Neuronal stem cell (in vitro differentiated cells): ENCODE results near the gene SIK2.

Experiments used
- DNase-seq: peaks from one replicate; pipeline ENCODE4 v3.0.0-alpha.2; 2013; ENCODE audit warnings: low spot score
- H2AFZ ChIP-seq: one replicate; pipeline ENCODE4 v1.6.1; 2013; ENCODE audit warnings: mild to moderate bottlenecking, low read length, inconsistent platforms
- H2AK5ac ChIP-seq: 2 replicates; pipeline ENCODE4 v1.6.1; 2013; ENCODE audit warnings: low read depth, mild to moderate bottlenecking, inconsistent platforms, low read length, moderate library complexity, mixed read lengths
- H2BK120ac ChIP-seq: 2 replicates; pipeline ENCODE4 v1.6.1; 2013; ENCODE audit warnings: low read depth, mild to moderate bottlenecking, inconsistent platforms, low read length, moderate library complexity, mixed read lengths
- H2BK12ac ChIP-seq: one replicate; pipeline ENCODE4 v1.6.1; 2013; ENCODE audit warnings: low read length, inconsistent platforms
- H2BK15ac ChIP-seq: 2 replicates; pipeline ENCODE4 v1.6.1; 2013; ENCODE audit warnings: mild to moderate bottlenecking, low read length, inconsistent platforms, mixed read lengths
- H2BK5ac ChIP-seq: one replicate; pipeline ENCODE4 v1.6.1; 2013; ENCODE audit warnings: inconsistent platforms, mild to moderate bottlenecking, low read length, moderate library complexity
- H3K14ac ChIP-seq: one replicate; pipeline ENCODE4 v1.6.1; 2013; ENCODE audit warnings: low read length, inconsistent platforms
- H3K18ac ChIP-seq: 2 replicates; pipeline ENCODE4 v1.6.1; 2013; ENCODE audit warnings: low read length, inconsistent platforms
- H3K23ac ChIP-seq: 2 replicates; pipeline ENCODE4 v1.6.1; 2013; ENCODE audit warnings: low read depth, mild to moderate bottlenecking, mixed read lengths, low read length, inconsistent platforms; ENCODE audit not compliant: poor library complexity
- H3K27ac ChIP-seq: replicated peaks from 3 replicates; pipeline ENCODE4 v1.5.1; 2013; ENCODE audit warnings: low read length, inconsistent platforms
- H3K27me3 ChIP-seq, 3 experiments: 2 replicates each; pipeline ENCODE4 v1.6.1; 2013; ENCODE audit warnings: low read length in 3 of 3, mild to moderate bottlenecking in 2 of 3, inconsistent platforms in 1 of 3, low read depth in 1 of 3, mixed read lengths in 1 of 3, moderate library complexity in 1 of 3; ENCODE audit not compliant: control insufficient read depth in 3 of 3, insufficient read depth in 3 of 3
- H3K36me3 ChIP-seq, 2 donors: replicated peaks in 1 of 2; 2 replicates each; pipeline ENCODE4 v1.6.1; 2013; ENCODE audit warnings: low read length in 2 of 2; ENCODE audit not compliant: control insufficient read depth in 2 of 2, insufficient read depth in 2 of 2
- H3K4ac ChIP-seq: 2 replicates; pipeline ENCODE4 v1.6.1; 2013; ENCODE audit warnings: inconsistent platforms, mild to moderate bottlenecking, low read length, moderate library complexity
- H3K4me1 ChIP-seq, 2 donors: 1 replicate in 1 of 2; 2 replicates in 1 of 2; pipeline ENCODE4 v1.6.1; 2013; ENCODE audit warnings: low read length in 2 of 2, low read depth in 1 of 2; ENCODE audit not compliant: control insufficient read depth in 2 of 2, insufficient read depth in 1 of 2
- H3K4me2 ChIP-seq: one replicate; pipeline ENCODE4 v1.6.1; 2013; ENCODE audit warnings: mild to moderate bottlenecking, low read length, inconsistent platforms; ENCODE audit not compliant: insufficient read depth, poor library complexity, severe bottlenecking
- H3K4me3 ChIP-seq, 2 donors: 2 replicates each; pipeline ENCODE4 v1.5.1; 2013; ENCODE audit warnings: low read length in 2 of 2, mild to moderate bottlenecking in 2 of 2, inconsistent platforms in 1 of 2, moderate library complexity in 1 of 2
- H3K79me1 ChIP-seq: one replicate; pipeline ENCODE4 v1.6.1; 2013; ENCODE audit warnings: low read depth, mild to moderate bottlenecking, inconsistent platforms, low read length, moderate library complexity
- H3K9ac ChIP-seq: one replicate; pipeline ENCODE4 v1.6.1; 2013; ENCODE audit warnings: mild to moderate bottlenecking, low read depth, low read length, inconsistent platforms; ENCODE audit not compliant: poor library complexity
- H3K9me3 ChIP-seq, 2 donors: replicated peaks in 1 of 2; 2 replicates each; pipeline versions ENCODE3 to v1.6.1; 2013; ENCODE audit warnings: low read length in 2 of 2, mild to moderate bottlenecking in 2 of 2, inconsistent platforms in 1 of 2, low read depth in 1 of 2, mixed read lengths in 1 of 2, moderate library complexity in 1 of 2; ENCODE audit not compliant: control insufficient read depth in 2 of 2, insufficient read depth in 1 of 2
- H4K8ac ChIP-seq: one replicate; pipeline ENCODE4 v1.6.1; 2013; ENCODE audit warnings: low read depth, mild to moderate bottlenecking, inconsistent platforms, low read length, moderate library complexity
- H4K91ac ChIP-seq: one replicate; pipeline ENCODE4 v1.6.1; 2013; ENCODE audit warnings: low read length, low read depth, mild to moderate bottlenecking, inconsistent platforms; ENCODE audit not compliant: poor library complexity
- WGBS, 2 donors: extraction: QIAGEN DNeasy Blood & Tissue Kit; methylation state at CpG; one replicate each; pipeline ENCODE4 v1.1.7; 2013; ENCODE audit warnings: missing lambda C conversion rate in 2 of 2, mixed read lengths in 1 of 2; ENCODE audit not compliant: insufficient read length in 2 of 2, insufficient replicate concordance in 1 of 2; ENCODE audit errors: extremely low coverage in 2 of 2; 5-methylcytosine and 5-hydroxymethylcytosine counted together

Gene SIK2

GRCh38 chr11:111737444-111738210, 135.4 kb downstream of the SIK2 start:
- H3K14ac ChIP-seq, result no peak overlapping the region
- H3K18ac ChIP-seq, result no peak overlapping the region
- no peak overlapping the region for H3K4me2 ChIP-seq
- H3K9me3 ChIP-seq, result no peaks in the 10 kb centered on the region
- H2BK12ac ChIP-seq, result no peak overlapping the region
- no peak overlapping the region for H2BK120ac ChIP-seq
- no peak overlapping the region for H2AFZ ChIP-seq
- H4K91ac ChIP-seq, result no peak overlapping the region
- H2BK15ac ChIP-seq, result no peak overlapping the region
- H3K4me3 ChIP-seq, result no peak overlapping the region
- no peak for DNase-seq
- no peak overlapping the region for H4K8ac ChIP-seq
- no peak overlapping the region for H3K27ac ChIP-seq
- no peaks in the 10 kb centered on the region for H3K27me3 ChIP-seq
- no peak overlapping the region for H2AK5ac ChIP-seq
- H3K79me1 ChIP-seq, result no peaks in the 10 kb centered on the region
- peaks cover 5 to 26% of the 10 kb centered on the region in 2 donors for H3K36me3 ChIP-seq
- no CpG with 5 or more reads among the region's 14 CpGs for WGBS, 2 donors
- no peak overlapping the region for H3K23ac ChIP-seq
- no peak overlapping the region for H2BK5ac ChIP-seq
- H3K4ac ChIP-seq, result no peak overlapping the region
- H3K9ac ChIP-seq, result no peak overlapping the region
- peaks cover 15 to 62% of the 10 kb centered on the region in 2 donors for H3K4me1 ChIP-seq

GRCh38 chr11:111739299-111739698, 137.1 kb downstream of the SIK2 start:
- peaks cover 6 to 47% of the 10 kb centered on the region in 2 donors for H3K4me1 ChIP-seq
- no peak overlapping the region for H2BK15ac ChIP-seq
- H3K27ac ChIP-seq, result no peak overlapping the region
- no peaks in the 10 kb centered on the region for H3K79me1 ChIP-seq
- H4K91ac ChIP-seq, result no peak overlapping the region
- H3K9ac ChIP-seq, result no peak overlapping the region
- no CpG with 5 or more reads among the region's 2 CpGs for whole genome bisulfite sequencing, 2 donors
- H3K18ac ChIP-seq, result no peak overlapping the region
- H4K8ac ChIP-seq, result no peak overlapping the region
- H3K4me2 ChIP-seq, result no peak overlapping the region
- no peak overlapping the region for H2BK12ac ChIP-seq
- no peak overlapping the region for H3K14ac ChIP-seq
- no peak for DNase-seq
- H3K4me3 ChIP-seq, result no peak overlapping the region
- no peak overlapping the region for H3K4ac ChIP-seq
- H2BK120ac ChIP-seq, result no peak overlapping the region
- H3K36me3 ChIP-seq, result peaks cover 10 to 42% of the 10 kb centered on the region in 2 donors
- no peaks in the 10 kb centered on the region for H3K9me3 ChIP-seq
- no peaks in the 10 kb centered on the region for H3K27me3 ChIP-seq
- H2BK5ac ChIP-seq, result no peak overlapping the region
- H3K23ac ChIP-seq, result no peak overlapping the region
- H2AFZ ChIP-seq, result no peak overlapping the region
- no peak overlapping the region for H2AK5ac ChIP-seq

GRCh38 chr11:111741751-111742150, 139.5 kb downstream of the SIK2 start:
- no CpG with 5 or more reads among the region's 2 CpGs for WGBS, 2 donors
- H2AK5ac ChIP-seq, result no peak overlapping the region
- no peak overlapping the region for H2BK5ac ChIP-seq
- peaks cover 0 to 5% of the 10 kb centered on the region in 2 donors for H3K9me3 ChIP-seq
- no peak for DNase-seq
- H3K4me3 ChIP-seq, result no peak overlapping the region
- no peak overlapping the region for H3K23ac ChIP-seq
- H3K14ac ChIP-seq, result no peak overlapping the region
- H3K27me3 ChIP-seq, result no peaks in the 10 kb centered on the region
- H2BK12ac ChIP-seq, result no peak overlapping the region
- H3K18ac ChIP-seq, result no peak overlapping the region
- no peak overlapping the region for H4K91ac ChIP-seq
- no peak overlapping the region for H3K4ac ChIP-seq
- H2AFZ ChIP-seq, result no peak overlapping the region
- H4K8ac ChIP-seq, result no peak overlapping the region
- peaks cover 4 to 23% of the 10 kb centered on the region in 2 donors for H3K4me1 ChIP-seq
- peaks cover 19 to 65% of the 10 kb centered on the region in 2 donors for H3K36me3 ChIP-seq
- H2BK120ac ChIP-seq, result no peak overlapping the region
- no peaks in the 10 kb centered on the region for H3K79me1 ChIP-seq
- H3K4me2 ChIP-seq, result no peak overlapping the region
- no peak overlapping the region for H3K27ac ChIP-seq
- H3K9ac ChIP-seq, result no peak overlapping the region
- H2BK15ac ChIP-seq, result no peak overlapping the region

GRCh38 chr11:111743700-111744099, 141.5 kb downstream of the SIK2 start:
- H2AK5ac ChIP-seq, result no peak overlapping the region
- H3K36me3 ChIP-seq, result peaks cover 24 to 82% of the 10 kb centered on the region in 2 donors
- no peaks in the 10 kb centered on the region for H3K27me3 ChIP-seq
- no peak for DNase-seq
- H3K18ac ChIP-seq, result no peak overlapping the region
- H2AFZ ChIP-seq, result no peak overlapping the region
- no peaks in the 10 kb centered on the region for H3K79me1 ChIP-seq
- no peak overlapping the region for H4K8ac ChIP-seq
- H2BK15ac ChIP-seq, result no peak overlapping the region
- H3K9me3 ChIP-seq, result peaks cover 0 to 5% of the 10 kb centered on the region in 2 donors
- no peak overlapping the region for H3K4me2 ChIP-seq
- H3K4me1 ChIP-seq, result peaks cover 0 to 6% of the 10 kb centered on the region in 2 donors
- no peak overlapping the region for H2BK5ac ChIP-seq
- no peak overlapping the region for H3K27ac ChIP-seq
- no peak overlapping the region for H3K4me3 ChIP-seq
- no peak overlapping the region for H2BK120ac ChIP-seq
- H3K4ac ChIP-seq, result no peak overlapping the region
- WGBS, 2 donors, result no CpG with 5 or more reads among the region's 2 CpGs
- H3K14ac ChIP-seq, result no peak overlapping the region
- H4K91ac ChIP-seq, result no peak overlapping the region
- H3K9ac ChIP-seq, result no peak overlapping the region
- H2BK12ac ChIP-seq, result no peak overlapping the region
- no peak overlapping the region for H3K23ac ChIP-seq
